Omental fat pad (tissue), 4 donors: Measurements from ENCODE around the gene PPP2R5E. TPM values are rescaled to one million over a fixed set of nuclear protein-coding genes. Genes with fewer than 3 reads are reported as not detected.
A peak's percentile ranks its signal among the peaks of the same experiment; 100 is the strongest.

ENCODE experiments used
- ATAC-seq: fragments of 150-250 bp; one replicate; pipeline ENCODE4 v1.9.1; 2016; ENCODE audit warnings: mild to moderate bottlenecking, moderate library complexity; ENCODE audit not compliant: low FRiP score
- DNase-seq: peaks from one replicate; pipeline ENCODE4 v3.0.0-alpha.2; 2019; ENCODE audit warnings: low spot score
- CTCF ChIP-seq, 3 donors: fragments of 450-650 bp; IDR thresholded peaks; one replicate each; pipeline ENCODE4 v1.5.1; 2016 to 2017; ENCODE audit warnings: antibody characterized with exemption in 3 of 3, mild to moderate bottlenecking in 3 of 3, moderate library complexity in 2 of 3
- total RNA-seq, 4 donors: library from RNA; depleted of rRNA; stranded (reverse); fragments of >200 nt; gene quantifications; one replicate each; pipeline ENCODE4 v1.1.0, GENCODE V29; 2016

The PPP2R5E gene
- total RNA-seq, 4 donors from 2014 or later: 17.0 to 23.3 (median 21.0) TPM

GRCh38 chr14:63544591-63545299, 1.6 kb upstream of the PPP2R5E start:
- DNase-seq (no peak), ATAC-seq (no peak)
- TF ChIP-seq CTCF (IDR thresholded peaks at IDR 0.05): no peak

- ATAC-seq (peak; percentile 26), DNase-seq (peak; percentile 26)
- no peak for TF ChIP-seq CTCF (IDR thresholded peaks at IDR 0.05)
These were observed 739 bp upstream of the PPP2R5E start for GRCh38 chr14:63543826-63544406.

GRCh38 chr14:63542231-63542999, 762 bp downstream of the PPP2R5E start:
- no peak for TF ChIP-seq CTCF (IDR thresholded peaks at IDR 0.05)
- DNase-seq (no peak), ATAC-seq (peak; percentile 39)

- ATAC-seq: no peak
- no peak for DNase-seq
- no peak for TF ChIP-seq CTCF (IDR thresholded peaks at IDR 0.05)
These were observed 7.3 kb downstream of the PPP2R5E start for GRCh38 chr14:63535918-63536317.

- ATAC-seq (no peak), DNase-seq (no peak)
- no peak for TF ChIP-seq CTCF (IDR thresholded peaks at IDR 0.05)
These were observed 9.7 kb downstream of the PPP2R5E start for GRCh38 chr14:63533474-63533873.

- DNase-seq (no peak), ATAC-seq (no peak)
- TF ChIP-seq CTCF (IDR thresholded peaks at IDR 0.05): no peak
These were observed 18.5 kb downstream of the PPP2R5E start for GRCh38 chr14:63524537-63525155.
